Neural cell (in vitro differentiated cells): ENCODE measurements around the gene TCF23.

ENCODE experiments used
- CTCF ChIP-seq: fragments of 450-650 bp; IDR thresholded peaks from 2 replicates; pipeline ENCODE4 v1.5.1; 2014; ENCODE audit warnings: antibody characterized with exemption, mild to moderate bottlenecking, moderate library complexity; ENCODE audit not compliant: poor library complexity, severe bottlenecking
- EP300 ChIP-seq: fragments of 450-650 bp; conservative IDR thresholded peaks from 2 replicates; pipeline ENCODE4 v1.6.1; 2014; ENCODE audit warnings: antibody characterized with exemption, mild to moderate bottlenecking, moderate library complexity; ENCODE audit not compliant: poor library complexity, severe bottlenecking
- EZH2 ChIP-seq: fragments of 200-600, 300-800 bp; shearing (Covaris generic), sonication (generic); IDR thresholded peaks from 2 replicates; pipeline ENCODE4 v1.6.1; 2014; ENCODE audit warnings: antibody characterized with exemption, low read length, borderline replicate concordance, mild to moderate bottlenecking; ENCODE audit not compliant: insufficient read depth, poor library complexity, severe bottlenecking
- POLR2AphosphoS5 ChIP-seq: IDR thresholded peaks from 2 replicates; pipeline ENCODE4 v1.6.1; 2012
- RAD21 ChIP-seq: fragments of 450-650 bp; conservative IDR thresholded peaks from 2 replicates; pipeline ENCODE4 v1.6.1; 2014; ENCODE audit warnings: antibody characterized with exemption, mild to moderate bottlenecking, moderate library complexity
- REST ChIP-seq: IDR thresholded peaks from 2 replicates; pipeline ENCODE4 v1.6.1; 2012; ENCODE audit warnings: borderline replicate concordance
- SMC3 ChIP-seq: fragments of 450-650 bp; conservative IDR thresholded peaks from 2 replicates; pipeline ENCODE4 v1.6.1; 2014; ENCODE audit warnings: antibody characterized with exemption, mild to moderate bottlenecking, moderate library complexity; ENCODE audit not compliant: poor library complexity
- TAF1 ChIP-seq: IDR thresholded peaks from 2 replicates; pipeline ENCODE4 v1.6.1; 2012; ENCODE audit warnings: low read depth

- TF ChIP-seq CTCF = no peak
- no peak for TF ChIP-seq TAF1
- no peak for TF ChIP-seq EP300
- TF ChIP-seq EZH2 = no peak
- TF ChIP-seq SMC3 = no peak
- TF ChIP-seq RAD21 = no peak
- TF ChIP-seq POLR2AphosphoS5 = no peak
- no peak for TF ChIP-seq REST
Measured at GRCh38 chr2:27160191-27160590, 11.4 kb downstream of the TCF23 start.
